Neural crest cell (in vitro differentiated cells): Measurements from ENCODE around the gene NRIP1. TPM values are rescaled to one million over a fixed set of nuclear protein-coding genes. Genes with fewer than 3 reads are reported as not detected.

Source experiments
- DNase-seq: peaks from one replicate; pipeline ENCODE4 v3.0.0; 2021; ENCODE audit warnings: low read depth, mixed read lengths, low spot score
- H3K27ac Mint-ChIP-seq: one replicate; pipeline ENCODE4 v1.8.0; 2021; ENCODE audit warnings: mild to moderate bottlenecking, mixed read lengths; ENCODE audit not compliant: unreplicated experiment
- H3K27me3 Mint-ChIP-seq: 2 replicates; pipeline ENCODE4 v1.8.0; 2021; ENCODE audit warnings: low read depth, mild to moderate bottlenecking, mixed read lengths
- H3K36me3 Mint-ChIP-seq: 2 replicates; pipeline ENCODE4 v1.8.0; 2021; ENCODE audit warnings: low read depth, mild to moderate bottlenecking, mixed read lengths
- H3K4me1 Mint-ChIP-seq: 2 replicates; pipeline ENCODE4 v1.8.0; 2021; ENCODE audit warnings: mixed read lengths
- H3K4me3 Mint-ChIP-seq: one replicate; pipeline ENCODE4 v1.8.0; 2021; ENCODE audit warnings: mild to moderate bottlenecking, mixed read lengths
- H3K9me3 Mint-ChIP-seq: 2 replicates; pipeline ENCODE4 v1.8.0; 2021; ENCODE audit warnings: mixed read lengths
- CTCF ChIP-seq: fragments of 200-600 bp; sonication (generic); conservative IDR thresholded peaks from 2 replicates; pipeline ENCODE4 v1.5.0; 2021; ENCODE audit warnings: antibody characterized with exemption, mild to moderate bottlenecking
- total RNA-seq: library from RNA; stranded (reverse); gene quantifications from 2 replicates; pipeline ENCODE4 v1.2.1, GENCODE V29; 2021

Gene NRIP1
- total RNA-seq, 1 donor from 2014 or later, result 73.8 TPM

- no peak for DNase-seq
- peaks cover 85% of the 10 kb centered on the region for H3K4me1 Mint-ChIP-seq
- no peak overlapping the region for H3K27ac Mint-ChIP-seq
- no peaks in the 10 kb centered on the region for H3K36me3 Mint-ChIP-seq
- no peaks in the 10 kb centered on the region for H3K27me3 Mint-ChIP-seq
- peak overlapping the region; percentile 3 for H3K4me3 Mint-ChIP-seq
- no peak for TF ChIP-seq CTCF
- no peaks in the 10 kb centered on the region for H3K9me3 Mint-ChIP-seq
These were observed 10.1 kb downstream of the NRIP1 start for GRCh38 chr21:15054606-15055239.

GRCh38 chr21:15054089-15054488, 10.7 kb downstream of the NRIP1 start:
- peaks cover 81% of the 10 kb centered on the region for H3K4me1 Mint-ChIP-seq

GRCh38 chr21:15053500-15053899, 11.3 kb downstream of the NRIP1 start:
- Mint-ChIP-seq H3K9me3 (no peaks in the 10 kb centered on the region), H3K4me3 (no peak overlapping the region), H3K36me3 (no peaks in the 10 kb centered on the region), H3K27me3 (no peaks in the 10 kb centered on the region), H3K27ac (no peak overlapping the region), H3K4me1 (peaks cover 75% of the 10 kb centered on the region)
- DNase-seq, result no peak
- no peak for TF ChIP-seq CTCF

More at GRCh38 chr21:15054089-15054488, 10.7 kb downstream of the NRIP1 start:
- H3K36me3 Mint-ChIP-seq, result no peaks in the 10 kb centered on the region
- no peak overlapping the region for H3K27ac Mint-ChIP-seq
- peak overlapping the region; percentile 3 for H3K4me3 Mint-ChIP-seq
- no peak for DNase-seq
- H3K9me3 Mint-ChIP-seq, result no peaks in the 10 kb centered on the region
- TF ChIP-seq CTCF, result no peak
- H3K27me3 Mint-ChIP-seq, result no peaks in the 10 kb centered on the region

GRCh38 chr21:15052459-15052763, 12.4 kb downstream of the NRIP1 start:
- DNase-seq, result no peak
- H3K4me1 Mint-ChIP-seq, result peaks cover 67% of the 10 kb centered on the region
- no peak for TF ChIP-seq CTCF
- no peaks in the 10 kb centered on the region for H3K27me3 Mint-ChIP-seq
- no peak overlapping the region for H3K27ac Mint-ChIP-seq
- no peaks in the 10 kb centered on the region for H3K36me3 Mint-ChIP-seq
- H3K4me3 Mint-ChIP-seq, result no peak overlapping the region
- H3K9me3 Mint-ChIP-seq, result no peaks in the 10 kb centered on the region

GRCh38 chr21:15051644-15052458, 12.9 kb downstream of the NRIP1 start:
- Mint-ChIP-seq H3K27me3 (no peaks in the 10 kb centered on the region), H3K27ac (no peak overlapping the region), H3K36me3 (peaks cover 3% of the 10 kb centered on the region), H3K9me3 (peaks cover 1% of the 10 kb centered on the region), H3K4me1 (peaks cover 61% of the 10 kb centered on the region), H3K4me3 (no peak overlapping the region)
- no peak for DNase-seq
- no peak for TF ChIP-seq CTCF
